ENCODE measurements around the gene SNRK.

Gene SNRK

DNA sequence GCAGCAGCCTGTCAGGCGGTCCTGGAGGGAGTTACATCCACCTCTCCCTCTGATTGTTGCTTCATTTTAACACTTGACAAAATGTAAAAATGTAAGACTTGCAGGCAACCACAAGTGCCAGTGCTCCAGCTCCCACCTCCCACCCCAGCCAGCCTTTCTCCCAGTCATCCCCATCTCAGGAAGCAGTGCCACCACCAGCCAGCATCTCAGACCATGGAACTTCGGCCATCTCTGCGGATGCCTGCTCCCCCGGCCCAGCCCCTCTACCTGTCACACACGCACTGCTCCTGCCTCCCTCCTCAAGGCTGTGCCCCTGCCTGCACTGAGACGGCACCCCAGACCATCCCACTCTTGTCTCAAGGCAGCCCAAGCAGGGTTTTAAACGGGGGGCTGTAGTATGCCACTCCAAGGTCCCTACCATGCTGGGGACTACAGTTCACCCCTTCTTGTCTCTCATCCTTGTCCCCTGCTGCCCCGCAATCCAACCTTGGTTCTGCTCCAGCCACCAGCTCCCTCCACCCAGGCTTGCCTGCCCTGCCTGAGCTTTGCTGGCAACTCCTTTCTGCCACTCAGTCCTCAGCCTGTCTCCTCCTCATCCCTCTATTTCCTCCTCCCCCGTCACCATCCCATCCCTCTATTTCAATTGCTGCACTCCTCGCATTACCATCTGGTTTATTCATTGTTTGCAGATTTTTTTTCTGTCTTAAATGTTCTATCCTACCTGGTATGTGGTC, 85.8 kb downstream of the SNRK start:
- no peak for DNase-seq (ENCODE audit: low read depth, low spot score)

DNA sequence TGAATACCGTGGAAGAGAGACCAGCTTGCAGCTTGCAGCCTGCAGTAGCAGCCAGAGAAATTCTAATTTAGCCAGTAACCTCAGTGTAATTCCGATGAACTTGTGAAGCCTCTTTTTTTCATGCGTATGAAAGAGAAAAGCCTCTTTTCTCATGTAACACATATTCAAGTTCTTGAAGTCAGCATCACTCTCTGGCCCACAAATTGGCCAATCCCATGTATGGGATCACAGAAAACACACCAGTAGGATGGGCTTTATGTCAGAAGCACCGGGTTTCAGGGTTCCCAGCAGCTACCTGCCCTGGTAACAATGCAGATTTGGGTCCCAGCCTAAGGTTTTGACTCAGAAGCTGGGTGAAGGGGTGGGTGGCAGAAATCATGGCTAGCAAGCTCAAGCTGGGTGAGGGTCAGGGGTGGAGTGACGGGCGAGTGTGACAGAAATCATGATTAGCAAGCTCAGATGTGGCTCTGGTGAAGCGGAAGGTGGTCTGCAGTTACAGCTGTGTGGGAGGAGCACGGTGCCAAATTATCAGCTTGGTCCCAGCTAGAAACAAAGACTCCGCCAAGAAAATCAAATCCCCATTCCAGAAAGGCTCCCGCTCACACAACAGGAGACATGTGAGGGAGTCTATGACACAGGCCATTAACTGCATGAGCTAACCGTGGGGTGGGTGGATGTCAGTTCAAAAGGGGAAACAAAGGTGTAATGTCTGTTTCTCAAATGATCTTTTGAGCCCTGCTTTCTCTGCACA, 86.6 kb downstream of the SNRK start:
- DNase-seq (ENCODE audit: low read depth, low spot score), result no peak

DNA sequence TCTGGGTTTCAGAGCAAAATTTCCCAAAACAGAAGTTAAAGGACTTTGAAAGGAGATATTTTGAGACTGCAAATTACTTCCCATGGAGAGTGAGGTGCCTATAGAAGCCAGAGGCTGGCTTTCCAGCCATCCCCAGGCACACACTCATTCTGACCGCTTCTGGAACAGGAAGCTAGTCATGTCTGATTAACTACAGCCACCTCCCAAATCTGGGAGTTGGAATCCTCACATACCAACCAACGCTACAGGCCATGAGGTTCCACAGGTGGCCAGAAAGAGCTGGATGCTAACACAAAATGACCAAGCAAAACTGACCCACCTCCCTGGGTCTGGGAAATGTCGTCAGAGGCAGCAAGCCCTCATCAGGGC, 87.2 kb downstream of the SNRK start:
- no peak for DNase-seq (ENCODE audit: low read depth, low spot score)

DNA sequence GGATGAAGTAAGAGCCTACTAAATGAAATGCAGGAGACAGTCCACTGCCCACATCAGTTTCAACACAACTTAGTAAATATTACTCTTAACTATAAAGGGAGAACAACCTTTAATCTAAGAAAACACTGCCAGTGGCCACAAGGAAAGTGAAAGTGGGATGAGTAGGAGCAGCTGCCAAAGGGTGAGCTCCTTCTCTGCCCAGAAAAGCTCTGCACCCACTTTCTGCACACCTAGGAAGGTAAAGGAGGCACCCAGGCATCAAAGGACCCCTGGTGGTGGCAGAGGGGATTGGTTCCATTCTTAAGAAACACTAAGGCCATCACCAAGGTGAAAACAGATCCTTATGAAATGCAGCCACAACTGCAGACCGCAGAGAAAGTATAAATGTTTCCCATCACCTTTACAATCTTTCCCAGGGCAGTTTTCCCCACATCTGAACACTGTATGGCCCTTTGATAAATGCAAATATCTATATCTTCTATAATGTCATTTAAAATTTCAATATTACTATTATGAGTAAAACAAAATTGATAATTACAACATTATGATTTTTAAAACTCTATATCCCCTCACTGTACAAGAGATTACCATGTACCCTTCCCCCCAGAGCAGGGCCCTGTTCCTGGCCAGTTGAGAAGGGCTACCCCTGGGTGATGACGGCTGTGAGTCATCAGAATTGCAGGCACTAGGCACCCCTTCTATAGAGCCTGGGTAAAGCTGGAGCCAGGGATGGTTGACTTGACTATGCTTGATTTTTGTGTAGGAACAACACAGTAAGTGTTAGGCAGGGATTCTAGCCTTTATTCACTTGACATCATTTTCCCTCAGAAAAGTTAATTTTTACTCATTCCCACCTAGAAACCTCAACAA, 92.0 kb downstream of the SNRK start:
- peak; percentile 30 for DNase-seq (ENCODE audit: low read depth, low spot score)

DNA sequence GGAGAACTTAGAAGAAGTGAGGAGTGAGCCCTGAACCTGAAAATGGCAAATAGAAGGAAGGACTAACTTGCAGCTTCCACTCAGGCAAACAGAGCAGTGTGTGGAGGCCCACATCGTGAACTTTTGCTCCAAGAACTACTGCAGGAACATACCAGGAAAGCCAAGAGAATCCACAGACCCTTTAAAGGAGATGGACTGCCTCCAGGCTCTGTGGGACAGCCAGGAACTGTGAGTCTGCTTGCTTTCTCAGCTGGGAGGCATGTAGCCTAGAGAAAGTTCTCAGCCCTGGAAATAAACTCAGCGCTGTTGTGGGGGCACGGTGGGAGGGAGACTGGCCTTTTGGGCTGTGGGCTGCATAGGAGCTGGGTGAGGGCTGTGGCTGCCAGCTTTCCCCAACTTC, 93.0 kb downstream of the SNRK start:
- no peak for DNase-seq (ENCODE audit: low read depth, low spot score)

DNA sequence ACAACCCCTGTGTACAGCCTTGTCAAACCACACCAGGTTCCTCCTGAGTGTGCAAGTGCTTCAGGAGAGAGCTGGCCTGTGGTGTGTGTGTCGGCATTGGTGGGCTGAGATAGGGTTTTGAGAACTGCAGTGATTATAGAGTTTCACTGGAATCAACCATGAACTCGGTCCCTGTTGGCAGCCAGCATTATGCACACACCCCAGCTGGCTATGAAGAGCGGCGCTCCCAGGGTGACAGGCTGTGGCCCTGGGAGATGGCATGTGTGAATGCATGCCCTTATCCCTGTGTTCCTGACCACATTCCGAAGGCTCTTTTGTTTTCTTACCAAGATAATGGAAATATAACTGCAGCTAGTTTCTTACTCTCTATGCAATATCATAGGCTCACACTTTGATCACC, 101.8 kb downstream of the SNRK start:
- DNase-seq (ENCODE audit: low read depth, low spot score), result no peak

DNA sequence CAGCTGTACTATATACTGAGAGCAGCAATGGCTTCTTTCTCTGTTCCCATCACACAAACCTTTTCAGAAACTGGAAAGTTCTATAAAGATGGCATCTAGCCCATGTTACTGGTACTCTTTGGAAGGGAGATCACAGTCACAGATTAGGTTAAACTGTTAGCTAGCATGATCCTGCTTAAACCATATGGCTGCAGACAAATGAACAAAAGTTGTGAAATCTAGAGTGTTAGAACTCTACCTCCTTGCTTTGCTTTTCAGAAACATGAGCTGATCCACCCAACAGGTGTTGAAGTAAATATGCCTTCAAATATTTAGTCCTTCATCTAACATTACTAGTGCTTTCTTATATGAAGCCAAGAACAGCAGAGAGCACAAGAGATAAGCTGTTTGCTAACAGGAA, 102.6 kb downstream of the SNRK start:
- no peak for DNase-seq (ENCODE audit: low read depth, low spot score)

DNA sequence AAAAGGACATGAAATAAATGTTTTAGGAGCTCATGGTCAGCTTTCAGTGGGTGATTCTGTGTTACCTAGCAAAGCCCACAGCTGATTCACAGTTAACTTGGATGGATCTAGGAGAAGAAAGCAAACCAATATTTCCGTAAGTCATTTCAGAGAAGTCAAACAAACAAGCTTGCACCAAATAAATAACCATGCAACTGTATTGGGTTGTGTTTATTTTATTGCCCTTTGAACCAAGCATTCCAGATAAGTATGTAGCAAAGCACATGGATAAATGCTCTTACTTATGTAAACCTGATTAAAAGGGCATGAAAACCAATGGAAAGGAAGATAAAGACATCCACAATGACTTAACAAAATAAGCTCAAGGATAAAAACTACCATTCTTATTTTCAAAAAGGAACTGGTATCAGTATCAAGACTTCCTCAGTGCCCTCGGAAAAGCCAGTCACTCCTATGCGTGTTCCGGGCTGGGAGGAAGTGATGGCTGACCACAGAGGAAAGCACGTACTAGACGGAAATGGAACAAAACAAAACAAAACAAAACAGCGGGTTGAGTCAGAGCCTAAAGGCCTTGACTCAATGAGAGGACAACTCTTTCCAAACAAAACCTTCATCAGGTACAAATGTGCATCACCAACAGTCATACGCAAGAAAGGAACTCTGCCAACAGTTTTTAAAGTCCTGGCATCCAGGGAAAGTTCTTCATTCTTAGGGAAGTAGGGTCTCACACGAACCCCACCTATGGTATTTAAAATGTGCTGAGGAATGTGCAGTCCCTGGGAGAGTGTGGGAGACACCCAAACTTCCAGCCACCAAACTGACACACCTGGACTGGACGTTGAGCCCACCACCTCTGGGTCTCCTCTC, 103.3 kb downstream of the SNRK start:
- peak; percentile 26 for DNase-seq (ENCODE audit: low read depth, low spot score)

DNA sequence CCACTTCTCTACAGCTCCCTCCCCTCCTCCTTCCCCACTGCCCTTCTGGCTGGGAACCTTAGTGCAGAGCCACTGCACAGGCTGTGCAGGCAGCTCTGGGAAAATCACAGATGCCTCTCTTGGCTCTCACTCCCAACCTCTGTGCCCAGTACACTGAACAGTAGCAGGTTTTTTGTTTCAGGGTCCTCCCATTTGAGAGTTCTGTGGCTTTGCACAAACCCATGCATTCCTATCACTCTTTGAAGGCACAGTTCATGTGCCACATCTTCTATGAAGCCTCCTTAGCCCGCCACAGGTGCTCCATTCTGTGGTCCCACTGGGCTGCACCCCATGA, 103.9 kb downstream of the SNRK start:
- DNase-seq (ENCODE audit: low read depth, low spot score), result no peak

DNA sequence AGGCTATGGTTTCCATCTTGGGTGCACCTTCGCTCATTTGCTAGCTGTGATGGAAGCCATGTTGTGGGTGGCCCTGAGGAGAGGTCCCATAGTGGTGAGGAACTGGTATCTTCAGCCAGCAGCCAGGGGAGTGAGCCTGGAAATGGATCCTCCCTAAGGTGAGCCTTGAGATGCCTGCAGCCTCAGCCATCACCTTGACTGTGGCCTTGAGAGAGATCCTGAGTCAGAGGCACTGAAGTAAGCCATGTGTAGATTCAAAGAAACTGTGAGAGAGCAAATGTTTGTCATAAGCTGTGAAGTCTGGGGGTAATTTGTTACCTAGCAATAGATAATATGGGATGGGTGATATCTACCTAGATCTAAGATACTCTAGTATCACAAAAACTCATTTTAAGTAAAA, 105.3 kb downstream of the SNRK start:
- DNase-seq (ENCODE audit: low read depth, low spot score), result no peak

DNA sequence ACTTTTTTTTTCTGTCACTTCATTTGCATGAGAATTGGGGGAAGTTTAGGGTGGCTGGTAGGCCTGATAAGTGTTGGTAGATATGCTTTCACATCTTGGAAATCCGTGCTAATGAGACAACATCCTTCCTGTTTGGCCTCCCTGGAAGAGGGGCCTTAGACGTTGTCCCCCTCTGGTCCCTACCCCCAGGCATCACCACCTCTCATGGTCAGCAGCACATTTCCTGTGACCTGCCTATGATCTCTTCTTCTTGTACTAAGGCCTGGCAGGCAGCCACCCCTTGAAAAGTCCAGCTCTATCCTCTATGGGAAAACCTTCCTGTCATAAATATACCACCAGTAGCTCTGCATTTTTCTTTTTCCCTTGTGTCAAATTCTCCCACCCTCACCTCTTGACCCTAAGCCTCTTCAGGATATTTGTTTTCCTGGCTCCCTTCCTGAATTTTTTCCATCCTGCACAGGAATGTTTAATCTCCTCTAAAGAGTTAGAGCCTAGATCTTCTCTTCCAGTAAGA, 107.8 kb downstream of the SNRK start:
- DNase-seq (ENCODE audit: low read depth, low spot score), result no peak

DNA sequence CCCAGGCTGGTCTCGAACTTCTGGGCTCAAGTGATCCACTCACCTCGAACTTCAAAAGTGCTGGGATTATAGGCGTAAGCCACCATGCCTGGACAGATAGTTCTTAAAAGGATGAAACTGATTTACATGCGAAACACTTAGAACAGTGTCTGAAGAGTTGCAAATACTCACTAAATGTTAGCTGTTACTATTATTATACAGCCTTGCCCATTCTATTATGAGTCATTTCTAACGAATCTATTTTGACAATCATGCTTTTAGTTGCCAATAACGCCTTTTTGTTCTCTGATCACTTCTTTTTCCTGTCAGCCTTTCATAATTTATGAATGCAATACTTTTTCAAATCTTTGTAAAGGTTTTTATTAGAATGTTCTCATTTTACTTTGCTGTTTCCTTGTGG, 112.7 kb downstream of the SNRK start:
- no peak for DNase-seq (ENCODE audit: low read depth, low spot score)

DNA sequence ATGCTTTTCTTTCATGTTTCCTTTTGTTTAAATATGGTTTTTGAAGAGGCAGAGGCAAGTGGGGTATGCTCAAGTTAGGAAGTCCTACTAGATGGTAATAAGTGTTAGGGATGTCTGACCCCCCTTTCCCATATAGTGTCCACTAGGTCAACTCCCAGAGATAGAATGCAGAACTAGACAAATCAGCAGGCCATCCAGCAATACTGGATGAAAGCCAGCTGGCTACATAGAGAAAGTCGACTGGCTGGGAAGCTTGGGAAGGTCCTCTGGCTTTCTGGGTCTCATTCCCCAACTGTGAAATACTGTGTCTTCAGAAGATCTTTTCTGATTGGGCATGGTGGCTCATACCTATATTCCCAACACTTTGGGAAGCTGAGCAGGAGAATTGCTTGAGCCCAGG, 113.8 kb downstream of the SNRK start:
- no peak for DNase-seq (ENCODE audit: low read depth, low spot score)

Measured in activated naive CD8-positive, alpha-beta T cell treated with anti-CD3 and anti-CD28 coated beads, Interleukin-2, amount 50 U/mL, for 16 hours (primary cell).